ENCODE measurements around the gene BMPR2. TPM values are rescaled to one million over a fixed set of nuclear protein-coding genes. Genes with fewer than 3 reads are reported as not detected.

The BMPR2 gene
- total RNA-seq, 1 experiment from 2014 or later, result 12.8 TPM

GRCh38 chr2:202589582-202589949, 213.4 kb downstream of the BMPR2 start:
- BruUV-seq (replicated peaks), result no TSS peak
- H4K20me1 ChIP-seq (ENCODE audit: insufficient read depth), result no peaks in the 10 kb centered on the region
- H2AFZ ChIP-seq (ENCODE audit: low read depth, low read length, poor library complexity, severe bottlenecking), result no peak overlapping the region
- CTCF ChIA-PET, result interaction anchor here (0.5 to 2.5 kb wide), 5 partner anchors 43 to 1226 kb away, joined by 3 to 22 read pairs (median 4); no protein-coding TSS in a partner anchor
- no peaks in the 10 kb centered on the region for H3K36me3 ChIP-seq (ENCODE audit: control insufficient read depth in 1 of 2, insufficient read depth in 2 of 2, low read length in 2 of 2)
- H3K9me3 ChIP-seq (ENCODE audit: control insufficient read depth in 1 of 2, insufficient read depth in 1 of 2, low read depth in 1 of 2, low read length in 2 of 2), result peaks cover 0 to 3% of the 10 kb centered on the region in 2 experiments; a peak in 1 of 4 replicates
- H3K9me2 ChIP-seq (ENCODE audit: insufficient read depth), result no peaks in the 10 kb centered on the region
- TF ChIP-seq CTCF (IDR thresholded peaks at IDR 0.05 in 2 of 3, conservative IDR thresholded peaks at IDR 0.05 in 1 of 3; ENCODE audit: borderline replicate concordance in 1 of 3, insufficient read depth in 1 of 3, low read depth in 2 of 3, low read length in 2 of 3) (no peak), TCF7L2 (IDR thresholded peaks at IDR 0.05; ENCODE audit: borderline replicate concordance, extremely low read depth, insufficient read depth, insufficient read length) (no peak), MAX (IDR thresholded peaks at IDR 0.05) (no peak), RAD21 (IDR thresholded peaks at IDR 0.05; ENCODE audit: low read depth) (no peak), POLR2A (IDR thresholded peaks at IDR 0.05; ENCODE audit: borderline replicate concordance, extremely low read depth, insufficient read depth, insufficient read length) (no peak), ATF3 (IDR thresholded peaks at IDR 0.05) (no peak)
- POLR2A ChIA-PET, result no interaction called here
- H3K4me2 ChIP-seq (ENCODE audit: low read length), result no peak overlapping the region
- no peak overlapping the region for H3K9ac ChIP-seq (ENCODE audit: low read length)
- H3K27ac ChIP-seq (ENCODE audit: low read depth, low read length), result no peak overlapping the region
- ATAC-seq (no peak), DNase-seq (ENCODE audit: low read depth, low spot score) (no peak)
- H3K4me1 ChIP-seq (ENCODE audit: control insufficient read depth in 1 of 2, insufficient read depth in 2 of 2, low read length in 2 of 2), result peaks cover 0 to 9% of the 10 kb centered on the region in 2 experiments; a peak in 2 of 4 replicates
- no peak overlapping the region for H3K4me3 ChIP-seq (replicated peaks in 1 of 2; ENCODE audit: low read depth in 1 of 2, low read length in 2 of 2)
- no peaks in the 10 kb centered on the region for H3K79me2 ChIP-seq (ENCODE audit: insufficient read depth, low read length)
- RAD21 ChIA-PET (ENCODE audit: low non-redundant PET in 1 of 2, low total read pairs in 2 of 2, uncharacterized antibody in 2 of 2, unreplicated experiment in 2 of 2), result no interaction called here
- intact Hi-C loops (cut with micrococcal nuclease), result loop anchor here (5.0 to 10.0 kb wide), 4 partner anchors 238 to 1065 kb away; partner anchors contain the start of gene ICA1L
- no peaks in the 10 kb centered on the region for H3K27me3 ChIP-seq (ENCODE audit: insufficient read depth, low read length)

- CTCF ChIA-PET, result no interaction called here
- TF ChIP-seq SP1 (IDR thresholded peaks at IDR 0.05; ENCODE audit: low read depth), result no peak
- no peak for TF ChIP-seq YY1 (IDR thresholded peaks at IDR 0.05; ENCODE audit: extremely low read depth, insufficient replicate concordance, low read depth, low read length)
- TF ChIP-seq TCF7L2 (IDR thresholded peaks at IDR 0.05; ENCODE audit: borderline replicate concordance, extremely low read depth, insufficient read depth, insufficient read length), result no peak
- no peak for TF ChIP-seq ZNF274 (IDR thresholded peaks at IDR 0.05; ENCODE audit: low read depth, low read length)
- no peak for TF ChIP-seq EZH2phosphoT487 (IDR thresholded peaks at IDR 0.05; ENCODE audit: borderline replicate concordance)
- no peak for TF ChIP-seq JUND (IDR thresholded peaks at IDR 0.05)
- TF ChIP-seq ZFX (IDR thresholded peaks at IDR 0.05), result no peak
- TF ChIP-seq FOSL1 (IDR thresholded peaks at IDR 0.05; ENCODE audit: low read depth), result no peak
- Histone ChIP-seq H3K9me3 (ENCODE audit: control insufficient read depth in 1 of 2, insufficient read depth in 1 of 2, low read depth in 1 of 2, low read length in 2 of 2) (no peaks in the 10 kb centered on the region), H3K27me3 (ENCODE audit: insufficient read depth, low read length) (no peaks in the 10 kb centered on the region), H3K9ac (ENCODE audit: low read length) (no peak overlapping the region), H3K4me1 (ENCODE audit: control insufficient read depth in 1 of 2, insufficient read depth in 2 of 2, low read length in 2 of 2) (peaks cover 0 to 9% of the 10 kb centered on the region in 2 experiments; a peak in 2 of 4 replicates), H3K4me2 (ENCODE audit: low read length) (no peak overlapping the region), H3K4me3 (replicated peaks in 1 of 2; ENCODE audit: low read depth in 1 of 2, low read length in 2 of 2) (no peak overlapping the region), H3K9me2 (ENCODE audit: insufficient read depth) (no peaks in the 10 kb centered on the region), H3K36me3 (ENCODE audit: control insufficient read depth in 1 of 2, insufficient read depth in 2 of 2, low read length in 2 of 2) (no peaks in the 10 kb centered on the region), H3K79me2 (ENCODE audit: insufficient read depth, low read length) (no peaks in the 10 kb centered on the region), H3K27ac (ENCODE audit: low read depth, low read length) (no peak overlapping the region), H4K20me1 (ENCODE audit: insufficient read depth) (no peaks in the 10 kb centered on the region), H2AFZ (ENCODE audit: low read depth, low read length, poor library complexity, severe bottlenecking) (no peak overlapping the region)
- intact Hi-C loops (cut with micrococcal nuclease), result no loop called here
- POLR2A ChIA-PET, result no interaction called here
- DNase-seq (ENCODE audit: low read depth, low spot score), result no peak
- no peak for ATAC-seq
- RAD21 ChIA-PET (ENCODE audit: low non-redundant PET in 1 of 2, low total read pairs in 2 of 2, uncharacterized antibody in 2 of 2, unreplicated experiment in 2 of 2), result no interaction called here
- BruUV-seq (replicated peaks), result no TSS peak
Measured at GRCh38 chr2:202592566-202592965, 216.4 kb downstream of the BMPR2 start.

Data from HCT116 (cell line).